PC-9 (cell line): ENCODE data around the gene CRYBG1. TPM values are rescaled to one million over a fixed set of nuclear protein-coding genes. Genes with fewer than 3 reads are reported as not detected.
A peak's percentile ranks its signal among the peaks of the same experiment; 100 is the strongest.

Source experiments
- BruUV-seq: library from RNA; stranded (reverse); fragments of 400-500 nt; replicated peaks from 2 replicates; lab custom pipeline; 2021; lab: Mats Ljungman, UMichigan
- CTCF ChIA-PET: fragments of 300-600 bp; sonication (Branson Sonifier 250); formaldehyde crosslinking; loops from one replicate; lab custom pipeline; 2022; ENCODE audit warnings: antibody characterized with exemption; lab: Charles Lee
- POLR2A ChIA-PET: fragments of 300-600 bp; sonication (Branson Sonifier 250); formaldehyde crosslinking; loops from one replicate; lab custom pipeline; 2022; ENCODE audit warnings: antibody characterized with exemption; ENCODE audit not compliant: unreplicated experiment; lab: Charles Lee
- DNase-seq, 2 experiments: peaks; one replicate each; pipeline versions ENCODE4 v3.0.0 to v3.0.0-alpha.2; 2015 to 2022; ENCODE audit warnings: mixed read lengths in 1 of 2
- H2AFZ ChIP-seq: fragments of 200-600 bp; sonication (generic); 2 replicates; pipeline ENCODE4 v1.8.1; 2017; ENCODE audit warnings: antibody characterized with exemption
- H3F3A ChIP-seq: fragments of 200-600 bp; sonication (generic); 2 replicates; pipeline ENCODE4 v1.8.1; 2017; ENCODE audit warnings: antibody characterized with exemption, mild to moderate bottlenecking, low read depth; ENCODE audit not compliant: insufficient read depth
- H3K27ac ChIP-seq: fragments of 200-600 bp; sonication (generic); 2 replicates; pipeline ENCODE4 v1.6.1; 2016; ENCODE audit warnings: mixed run types
- H3K27me3 ChIP-seq: fragments of 200-600 bp; sonication (generic); 2 replicates; pipeline ENCODE4 v1.6.1; 2016; ENCODE audit warnings: low read depth, mixed run types; ENCODE audit not compliant: insufficient read depth
- H3K36me3 ChIP-seq: fragments of 200-600 bp; sonication (generic); 2 replicates; pipeline ENCODE4 v1.6.1; 2016; ENCODE audit warnings: low read depth, mixed run types
- H3K4me1 ChIP-seq: fragments of 200-600 bp; sonication (generic); replicated peaks from 2 replicates; pipeline ENCODE4 v1.6.1; 2016; ENCODE audit warnings: mixed run types; ENCODE audit not compliant: insufficient read depth
- H3K4me2 ChIP-seq: fragments of 200-600 bp; sonication (generic); 2 replicates; pipeline ENCODE4 v1.6.1; 2017; ENCODE audit warnings: mixed run types
- H3K4me3 ChIP-seq: fragments of 200-600 bp; sonication (generic); 2 replicates; pipeline ENCODE4 v1.6.1; 2016; ENCODE audit warnings: mixed run types
- H3K79me2 ChIP-seq: fragments of 200-600 bp; sonication (generic); 2 replicates; pipeline ENCODE4 v1.6.1; 2017; ENCODE audit warnings: low read depth, mixed run types
- H3K9me2 ChIP-seq: fragments of 200-600 bp; sonication (generic); 2 replicates; pipeline ENCODE4 v1.8.1; 2017; ENCODE audit warnings: mild to moderate bottlenecking; ENCODE audit not compliant: insufficient read depth
- H3K9me3 ChIP-seq: fragments of 200-600 bp; sonication (generic); 2 replicates; pipeline ENCODE4 v1.8.1; 2016; ENCODE audit warnings: low read depth; ENCODE audit not compliant: insufficient read depth
- H4K20me1 ChIP-seq: fragments of 200-600 bp; sonication (generic); 2 replicates; pipeline ENCODE4 v1.8.1; 2017; ENCODE audit not compliant: insufficient read depth
- EZH2 ChIP-seq: fragments of 200-600 bp; sonication (generic); IDR thresholded peaks from 2 replicates; pipeline ENCODE4 v1.8.0; 2017; ENCODE audit warnings: antibody characterized with exemption, low read depth
- intact Hi-C: fragments of 100-400 bp; cut with micrococcal nuclease; formaldehyde crosslinking; loops from one replicate; pipeline ENCODE4 v1.10.0; 2022; ENCODE audit not compliant: unreplicated experiment
- total RNA-seq: library from RNA; stranded (reverse); gene quantifications from 2 replicates; pipeline ENCODE4 v1.2.3, GENCODE V29; 2021
- TF ChIP-seq, protein P1 (sequence below): fragments of 200-600 bp; sonication (generic); conservative IDR thresholded peaks from 2 replicates; pipeline ENCODE4 v1.6.1; 2017; ENCODE audit warnings: mixed run types, antibody characterized with exemption, mild to moderate bottlenecking, moderate library complexity

CRYBG1 gene
- total RNA-seq, 1 experiment from 2014 or later, result 49.3 TPM

DNA sequence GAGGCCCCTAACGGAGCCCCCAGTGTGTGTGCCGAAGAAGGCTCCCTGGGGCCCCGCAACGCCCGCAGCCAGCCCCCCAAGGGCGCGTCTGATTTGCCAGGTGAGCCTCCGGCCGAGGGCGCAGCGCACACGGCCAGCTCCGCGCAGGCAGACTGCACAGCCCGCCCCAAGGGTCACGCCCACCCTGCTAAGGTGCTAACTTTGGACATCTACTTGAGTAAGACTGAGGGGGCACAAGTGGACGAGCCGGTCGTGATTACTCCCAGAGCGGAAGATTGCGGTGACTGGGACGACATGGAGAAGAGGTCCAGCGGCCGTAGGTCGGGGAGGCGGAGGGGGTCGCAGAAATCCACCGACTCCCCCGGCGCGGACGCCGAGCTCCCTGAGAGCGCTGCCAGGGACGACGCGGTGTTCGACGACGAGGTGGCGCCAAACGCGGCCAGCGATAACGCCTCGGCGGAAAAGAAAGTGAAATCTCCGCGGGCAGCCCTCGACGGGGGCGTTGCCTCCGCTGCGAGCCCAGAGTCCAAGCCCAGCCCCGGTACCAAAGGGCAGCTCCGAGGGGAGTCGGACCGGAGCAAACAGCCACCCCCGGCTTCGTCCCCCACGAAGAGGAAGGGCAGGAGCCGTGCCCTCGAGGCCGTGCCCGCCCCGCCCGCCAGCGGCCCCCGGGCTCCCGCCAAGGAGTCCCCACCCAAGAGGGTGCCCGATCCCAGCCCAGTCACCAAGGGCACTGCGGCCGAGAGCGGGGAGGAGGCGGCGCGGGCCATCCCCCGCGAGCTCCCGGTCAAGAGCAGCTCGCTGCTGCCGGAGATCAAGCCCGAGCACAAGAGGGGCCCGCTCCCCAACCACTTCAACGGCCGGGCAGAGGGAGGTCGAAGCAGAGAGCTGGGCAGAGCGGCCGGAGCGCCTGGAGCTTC is 151.8 kb downstream of the CRYBG1 start:
- peaks cover 42% of the 10 kb centered on the region for H3K4me1 ChIP-seq
- peak overlapping the region; percentile 53 for H3K27ac ChIP-seq
- H3K27me3 ChIP-seq, result no peaks in the 10 kb centered on the region
- no peak for TF ChIP-seq EZH2
- TF ChIP-seq, protein P1, sequence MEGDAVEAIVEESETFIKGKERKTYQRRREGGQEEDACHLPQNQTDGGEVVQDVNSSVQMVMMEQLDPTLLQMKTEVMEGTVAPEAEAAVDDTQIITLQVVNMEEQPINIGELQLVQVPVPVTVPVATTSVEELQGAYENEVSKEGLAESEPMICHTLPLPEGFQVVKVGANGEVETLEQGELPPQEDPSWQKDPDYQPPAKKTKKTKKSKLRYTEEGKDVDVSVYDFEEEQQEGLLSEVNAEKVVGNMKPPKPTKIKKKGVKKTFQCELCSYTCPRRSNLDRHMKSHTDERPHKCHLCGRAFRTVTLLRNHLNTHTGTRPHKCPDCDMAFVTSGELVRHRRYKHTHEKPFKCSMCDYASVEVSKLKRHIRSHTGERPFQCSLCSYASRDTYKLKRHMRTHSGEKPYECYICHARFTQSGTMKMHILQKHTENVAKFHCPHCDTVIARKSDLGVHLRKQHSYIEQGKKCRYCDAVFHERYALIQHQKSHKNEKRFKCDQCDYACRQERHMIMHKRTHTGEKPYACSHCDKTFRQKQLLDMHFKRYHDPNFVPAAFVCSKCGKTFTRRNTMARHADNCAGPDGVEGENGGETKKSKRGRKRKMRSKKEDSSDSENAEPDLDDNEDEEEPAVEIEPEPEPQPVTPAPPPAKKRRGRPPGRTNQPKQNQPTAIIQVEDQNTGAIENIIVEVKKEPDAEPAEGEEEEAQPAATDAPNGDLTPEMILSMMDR, result no peak
- CTCF ChIA-PET, result interaction anchor here (0.5 to 0.6 kb wide), 3 partner anchors 26 to 134 kb away, joined by 3 to 6 read pairs (median 3); no protein-coding TSS in a partner anchor
- no peaks in the 10 kb centered on the region for H3K9me3 ChIP-seq
- H3K9me2 ChIP-seq, result no peaks in the 10 kb centered on the region
- peak overlapping the region; percentile 90 for H3K4me2 ChIP-seq
- DNase-seq, result peak; percentile 58 to 75
- POLR2A ChIA-PET, result interaction anchor here (0.6 to 0.7 kb wide), 4 partner anchors 22 to 463 kb away, joined by 3 to 16 read pairs (median 6); no protein-coding TSS in a partner anchor
- H3F3A ChIP-seq, result peaks cover 23% of the 10 kb centered on the region
- no peaks in the 10 kb centered on the region for H3K79me2 ChIP-seq
- H3K36me3 ChIP-seq, result no peaks in the 10 kb centered on the region
- intact Hi-C loops, result loop anchor here (2.0 to 5.0 kb wide), 3 partner anchors 34 to 65 kb away; no protein-coding TSS in a partner anchor
- H2AFZ ChIP-seq, result peak overlapping the region; percentile 90
- H4K20me1 ChIP-seq, result no peaks in the 10 kb centered on the region
- no TSS peak for BruUV-seq
- H3K4me3 ChIP-seq, result peak overlapping the region; percentile 76

GRCh38 chr6:106512968-106513574 is 152.6 kb downstream of the CRYBG1 start:
- Histone ChIP-seq H3K4me3 (peak overlapping the region; percentile 76), H3K27me3 (no peaks in the 10 kb centered on the region), H3K27ac (peak overlapping the region; percentile 53), H3K36me3 (no peaks in the 10 kb centered on the region), H2AFZ (peak overlapping the region; percentile 90), H3K9me2 (no peaks in the 10 kb centered on the region), H3K4me2 (peak overlapping the region; percentile 90), H3K79me2 (no peaks in the 10 kb centered on the region), H3K4me1 (peaks cover 42% of the 10 kb centered on the region), H3F3A (peaks cover 23% of the 10 kb centered on the region), H3K9me3 (no peaks in the 10 kb centered on the region), H4K20me1 (no peaks in the 10 kb centered on the region)
- no peak for DNase-seq
- intact Hi-C loops, result loop anchor here (2.0 to 5.0 kb wide), 3 partner anchors 34 to 66 kb away; no protein-coding TSS in a partner anchor
- ChIA-PET POLR2A (no interaction called here), CTCF (interaction anchor here (0.6 kb wide), 1 partner anchor 135 kb away, joined by 3 read pairs; no protein-coding TSS in a partner anchor)
- TF ChIP-seq, protein P1, result no peak
- TF ChIP-seq EZH2, result no peak
- TSS peak; percentile 22 for BruUV-seq
